GM21390 (cell line): ENCODE results near the gene CEP192.
"Not testable (repeated sequence)": the region's sequence is repeated elsewhere in the genome, so short reads cannot be mapped to it uniquely, and the experiment has no call there.

Experiments
- ATAC-seq: cut with Tn5 transposase; IDR thresholded peaks from one replicate; pipeline ENCODE4 v1.9.1; 2021; ENCODE audit not compliant: unreplicated experiment

CEP192 gene, protein sequence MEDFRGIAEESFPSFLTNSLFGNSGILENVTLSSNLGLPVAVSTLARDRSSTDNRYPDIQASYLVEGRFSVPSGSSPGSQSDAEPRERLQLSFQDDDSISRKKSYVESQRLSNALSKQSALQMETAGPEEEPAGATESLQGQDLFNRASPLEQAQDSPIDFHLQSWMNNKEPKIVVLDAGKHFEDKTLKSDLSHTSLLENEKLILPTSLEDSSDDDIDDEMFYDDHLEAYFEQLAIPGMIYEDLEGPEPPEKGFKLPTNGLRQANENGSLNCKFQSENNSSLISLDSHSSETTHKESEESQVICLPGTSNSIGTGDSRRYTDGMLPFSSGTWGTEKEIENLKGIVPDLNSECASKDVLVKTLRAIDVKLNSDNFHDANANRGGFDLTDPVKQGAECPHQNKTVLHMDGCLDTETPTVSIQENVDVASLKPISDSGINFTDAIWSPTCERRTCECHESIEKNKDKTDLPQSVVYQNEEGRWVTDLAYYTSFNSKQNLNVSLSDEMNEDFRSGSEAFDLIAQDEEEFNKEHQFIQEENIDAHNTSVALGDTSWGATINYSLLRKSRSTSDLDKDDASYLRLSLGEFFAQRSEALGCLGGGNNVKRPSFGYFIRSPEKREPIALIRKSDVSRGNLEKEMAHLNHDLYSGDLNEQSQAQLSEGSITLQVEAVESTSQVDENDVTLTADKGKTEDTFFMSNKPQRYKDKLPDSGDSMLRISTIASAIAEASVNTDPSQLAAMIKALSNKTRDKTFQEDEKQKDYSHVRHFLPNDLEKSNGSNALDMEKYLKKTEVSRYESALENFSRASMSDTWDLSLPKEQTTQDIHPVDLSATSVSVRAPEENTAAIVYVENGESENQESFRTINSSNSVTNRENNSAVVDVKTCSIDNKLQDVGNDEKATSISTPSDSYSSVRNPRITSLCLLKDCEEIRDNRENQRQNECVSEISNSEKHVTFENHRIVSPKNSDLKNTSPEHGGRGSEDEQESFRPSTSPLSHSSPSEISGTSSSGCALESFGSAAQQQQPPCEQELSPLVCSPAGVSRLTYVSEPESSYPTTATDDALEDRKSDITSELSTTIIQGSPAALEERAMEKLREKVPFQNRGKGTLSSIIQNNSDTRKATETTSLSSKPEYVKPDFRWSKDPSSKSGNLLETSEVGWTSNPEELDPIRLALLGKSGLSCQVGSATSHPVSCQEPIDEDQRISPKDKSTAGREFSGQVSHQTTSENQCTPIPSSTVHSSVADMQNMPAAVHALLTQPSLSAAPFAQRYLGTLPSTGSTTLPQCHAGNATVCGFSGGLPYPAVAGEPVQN (N-terminal part only)

DNA sequence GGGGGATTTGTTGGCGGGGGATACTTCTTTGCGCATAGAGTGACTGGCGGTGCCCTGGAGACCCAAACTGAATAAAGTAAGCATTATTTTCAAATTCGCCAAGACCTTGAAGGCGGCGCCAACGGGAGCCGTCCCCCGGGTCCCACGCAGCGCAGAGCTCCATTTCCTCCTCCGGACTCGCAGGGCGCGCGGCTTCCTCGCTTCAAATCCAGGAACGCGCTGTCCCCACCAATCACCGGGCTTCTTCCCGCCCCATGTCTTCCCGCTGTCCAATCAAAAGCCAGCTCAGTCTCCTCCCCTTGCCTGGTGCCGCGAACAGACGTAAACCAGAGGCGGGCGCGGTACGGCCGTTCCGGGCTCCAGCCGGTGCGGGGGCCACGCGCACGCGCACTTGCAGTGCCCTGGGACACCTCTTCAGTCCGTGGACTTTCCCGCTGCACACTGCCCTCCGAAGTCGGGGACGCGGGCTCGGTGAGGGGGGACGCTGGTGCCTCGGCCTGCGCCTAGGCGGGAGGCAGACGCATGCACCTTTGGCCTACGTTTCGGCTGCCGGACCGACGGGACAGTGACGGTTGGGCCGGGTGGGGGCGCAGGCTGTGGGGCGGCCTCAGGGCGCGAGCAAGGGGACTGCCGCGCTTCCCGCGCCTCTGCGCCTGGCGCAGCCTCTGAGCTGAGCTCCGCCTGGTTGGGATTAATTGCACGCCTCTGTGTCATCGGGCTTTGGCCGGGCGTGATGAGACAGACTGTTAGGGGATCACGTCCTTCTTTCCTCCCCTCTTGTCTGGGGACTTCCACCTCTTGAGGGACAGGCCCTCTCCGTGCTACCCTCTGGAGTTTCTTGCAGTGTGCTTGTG, at the start of gene CEP192:
TSS of gene CEP192 (plus strand) at position 396 of the 854 bp plus-strand sequence. CDS start 8,063 bp downstream, outside the sequence.
- ATAC-seq = peak; percentile 81

DNA sequence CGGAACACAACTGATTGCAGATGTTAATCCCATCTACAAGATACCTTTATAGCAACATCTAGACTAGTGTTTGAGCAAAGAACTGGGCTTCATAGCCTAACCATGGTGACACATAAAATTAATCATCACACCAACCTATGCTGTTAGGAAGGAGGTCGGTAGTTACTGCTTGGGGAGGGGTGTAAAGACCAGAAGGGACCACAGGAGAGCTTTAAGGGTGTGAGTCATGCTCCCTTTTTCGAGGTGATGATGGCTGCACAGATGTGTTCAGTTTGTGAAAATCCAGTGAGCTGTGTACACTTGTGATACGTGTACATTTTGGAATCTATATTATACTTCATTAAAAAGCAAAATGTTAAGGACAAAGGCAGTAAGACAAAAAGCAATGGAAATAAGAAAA, 47.9 kb upstream of the CEP192 start:
- no peak for ATAC-seq

DNA sequence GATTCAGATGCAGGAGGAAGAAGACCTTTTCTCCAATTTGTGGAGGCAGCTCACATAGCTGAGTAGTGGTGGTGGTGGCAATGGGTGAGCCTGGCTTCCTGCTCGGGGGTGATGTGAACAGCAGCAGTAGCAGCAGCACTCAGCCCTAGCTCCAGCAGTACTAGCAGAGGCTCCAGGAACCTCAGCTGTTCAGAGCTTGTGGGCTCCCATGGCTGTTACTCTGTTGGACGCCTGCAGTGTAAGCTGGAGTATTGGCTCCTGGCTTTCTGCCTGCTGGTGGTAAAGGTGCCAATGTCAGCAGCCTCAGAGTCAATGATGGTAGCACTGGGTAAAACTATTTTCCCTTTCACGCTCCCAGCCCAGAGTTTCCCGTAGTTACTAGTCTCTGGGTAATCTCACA, 46.5 kb upstream of the CEP192 start:
- no peak for ATAC-seq

DNA sequence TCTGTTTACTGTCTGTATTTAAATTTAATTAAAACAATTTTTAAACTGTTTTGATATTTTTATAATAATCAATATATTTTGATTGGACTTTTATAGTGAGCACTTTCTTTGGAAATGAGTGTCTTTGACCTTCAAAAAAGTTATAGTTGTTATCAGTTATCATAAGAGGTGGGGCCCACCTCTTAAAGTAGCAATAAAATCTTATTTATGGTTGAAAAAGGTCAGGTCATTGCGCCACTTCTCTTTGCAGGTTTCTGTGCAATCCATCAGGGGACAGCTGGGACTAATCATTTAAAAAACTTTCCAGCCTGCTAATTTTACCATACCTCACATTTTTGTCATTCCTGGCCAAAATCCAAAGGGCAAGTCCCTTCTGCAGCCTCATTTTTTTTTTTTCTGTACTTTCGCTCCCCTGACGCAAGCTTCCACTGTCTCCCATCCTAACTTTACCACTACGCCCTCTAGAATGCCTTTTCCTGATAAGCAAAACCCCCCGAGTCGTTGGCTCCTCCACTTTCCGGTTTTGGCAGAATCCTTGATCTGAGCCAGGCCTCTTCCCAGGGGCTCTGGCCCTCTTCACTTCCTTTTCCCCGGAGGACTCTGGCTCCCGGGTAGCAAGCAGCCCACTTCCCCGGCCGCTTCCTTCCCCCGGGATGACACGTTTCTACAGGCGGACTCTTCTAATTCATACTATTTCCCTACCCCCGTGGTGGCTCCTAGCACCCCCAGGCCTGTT, 44.4 kb upstream of the CEP192 start:
- no peak for ATAC-seq

DNA sequence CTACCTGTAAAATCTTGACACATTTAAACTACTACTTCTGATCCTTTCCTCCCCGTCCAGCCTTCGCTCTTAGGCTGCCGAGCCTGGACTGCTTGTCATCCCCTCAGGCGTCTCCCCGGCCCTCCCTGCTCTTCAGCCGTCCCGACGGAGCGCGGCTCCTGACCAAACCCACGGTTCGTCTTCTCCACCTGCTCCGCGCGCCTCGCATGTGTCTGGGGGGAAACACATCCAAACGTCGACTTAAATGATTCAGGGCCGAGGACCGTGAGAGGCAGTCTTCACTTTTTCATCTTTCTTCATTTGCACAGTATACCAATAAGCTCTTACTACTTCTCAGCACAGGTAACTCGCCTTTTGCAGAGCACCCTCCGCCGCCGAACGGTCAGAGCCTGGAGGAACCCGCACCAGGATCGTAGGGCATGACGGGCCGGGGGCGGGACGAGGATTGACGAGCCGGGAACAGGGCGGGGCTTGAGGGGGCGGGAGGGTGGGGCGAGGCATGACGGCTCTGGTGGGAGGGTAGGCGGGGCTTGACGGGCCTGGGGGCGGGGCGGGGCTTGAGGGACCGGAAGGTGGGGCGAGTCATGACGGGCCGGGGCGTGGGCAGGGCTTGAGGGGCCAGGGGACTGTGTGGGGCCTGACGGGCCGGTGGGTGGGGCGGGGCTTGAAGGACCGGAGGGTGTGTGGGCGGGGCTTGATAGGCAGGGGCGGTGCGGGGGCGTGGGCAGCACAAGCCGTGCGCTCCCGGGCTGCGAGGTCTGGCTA, 43.7 kb upstream of the CEP192 start, which contains the start of gene SEH1L:
TSS of gene SEH1L (plus strand) at position 727 of the 765 bp plus-strand sequence. CDS start 111 bp downstream, outside the sequence.
- peak; percentile 71 for ATAC-seq

DNA sequence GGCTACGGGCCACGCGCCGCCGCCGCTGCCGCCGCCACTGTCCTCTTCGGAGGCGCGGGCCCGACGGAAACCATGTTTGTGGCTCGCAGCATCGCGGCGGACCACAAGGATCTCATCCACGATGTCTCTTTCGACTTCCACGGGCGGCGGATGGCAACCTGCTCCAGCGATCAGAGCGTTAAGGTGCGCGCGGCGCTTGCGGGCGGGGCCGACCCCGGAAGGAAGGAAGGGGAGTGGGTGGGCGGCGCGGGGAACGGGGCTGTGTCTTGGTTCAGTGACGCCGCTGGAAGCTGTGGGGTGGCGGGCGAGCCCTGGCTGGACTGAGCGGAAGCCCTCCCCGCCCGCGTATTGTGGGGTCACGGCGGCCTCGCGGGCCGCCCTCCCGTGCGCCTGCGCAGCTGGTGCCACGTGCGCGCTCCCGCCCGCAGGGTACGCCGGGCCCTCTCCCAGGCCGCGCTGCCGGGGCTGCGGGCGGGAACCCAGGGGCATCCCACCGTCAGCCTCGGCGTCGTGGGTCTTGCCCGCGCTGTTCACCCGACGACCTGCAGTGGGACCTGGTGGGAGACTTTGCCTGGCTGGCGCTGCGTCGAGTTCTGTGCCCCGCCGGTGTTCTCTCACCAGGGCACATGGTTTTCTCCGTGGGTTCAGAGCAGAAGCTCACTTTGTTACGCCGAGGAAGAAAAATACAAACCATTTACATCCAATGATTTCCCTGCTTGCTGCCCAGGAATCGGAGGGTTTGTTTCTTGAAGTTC, 42.9 kb upstream of the CEP192 start:
- peak; percentile 72 for ATAC-seq

GRCh38 chr18:12958478-12958877, 32.7 kb upstream of the CEP192 start:
- ATAC-seq = no peak

GRCh38 chr18:12960395-12960794, 30.8 kb upstream of the CEP192 start:
- no peak for ATAC-seq

DNA sequence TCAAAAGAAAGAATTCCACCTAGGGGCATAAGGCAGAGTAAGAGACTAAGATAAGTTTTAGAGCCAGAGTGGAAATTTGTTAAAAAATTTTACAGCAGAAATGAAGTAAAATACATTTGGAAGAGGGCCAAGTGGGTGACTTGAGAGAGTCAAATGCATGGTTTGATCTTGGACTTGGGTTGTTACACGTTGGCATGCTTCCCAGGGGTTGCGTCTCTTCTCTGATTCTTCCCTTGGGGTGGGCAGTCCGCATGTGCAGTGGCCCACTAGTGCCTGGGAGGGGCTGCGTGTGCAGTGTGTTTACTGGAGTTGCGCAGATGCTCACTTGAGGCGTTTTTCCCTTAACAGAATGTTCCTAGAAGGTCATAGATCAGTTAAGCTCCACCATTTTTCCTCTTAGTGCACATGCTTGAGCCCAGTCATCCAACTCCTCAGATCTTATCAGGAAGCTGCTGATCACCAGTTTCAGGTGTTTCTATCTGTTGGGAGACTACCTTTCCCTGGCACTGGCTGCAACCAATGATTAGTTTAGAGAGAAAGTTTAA, 30.2 kb upstream of the CEP192 start:
- no peak for ATAC-seq

GRCh38 chr18:12963069-12963468, 28.1 kb upstream of the CEP192 start:
- no peak for ATAC-seq

- no peak for ATAC-seq
Observed at GRCh38 chr18:12968115-12968514, 23.0 kb upstream of the CEP192 start.

DNA sequence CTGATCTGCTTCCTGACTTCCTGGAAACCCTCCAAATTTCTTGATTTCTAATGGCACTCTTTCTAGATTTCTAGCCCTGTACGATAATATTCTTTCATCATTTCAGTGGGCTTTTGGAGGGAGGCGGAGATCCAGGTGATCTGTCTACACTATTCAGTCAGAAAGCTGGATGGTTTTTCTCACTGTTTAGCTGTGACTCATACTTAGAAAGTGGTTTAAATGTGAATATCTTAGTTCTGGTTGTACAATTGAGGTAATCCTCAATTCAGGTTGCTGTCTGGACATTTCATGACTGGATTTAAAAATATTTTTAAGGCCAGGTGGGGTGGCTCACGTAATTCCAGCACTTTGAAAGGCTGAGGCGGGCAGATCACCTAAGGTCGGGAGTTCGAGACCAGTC, 22.5 kb upstream of the CEP192 start:
- ATAC-seq = no peak

DNA sequence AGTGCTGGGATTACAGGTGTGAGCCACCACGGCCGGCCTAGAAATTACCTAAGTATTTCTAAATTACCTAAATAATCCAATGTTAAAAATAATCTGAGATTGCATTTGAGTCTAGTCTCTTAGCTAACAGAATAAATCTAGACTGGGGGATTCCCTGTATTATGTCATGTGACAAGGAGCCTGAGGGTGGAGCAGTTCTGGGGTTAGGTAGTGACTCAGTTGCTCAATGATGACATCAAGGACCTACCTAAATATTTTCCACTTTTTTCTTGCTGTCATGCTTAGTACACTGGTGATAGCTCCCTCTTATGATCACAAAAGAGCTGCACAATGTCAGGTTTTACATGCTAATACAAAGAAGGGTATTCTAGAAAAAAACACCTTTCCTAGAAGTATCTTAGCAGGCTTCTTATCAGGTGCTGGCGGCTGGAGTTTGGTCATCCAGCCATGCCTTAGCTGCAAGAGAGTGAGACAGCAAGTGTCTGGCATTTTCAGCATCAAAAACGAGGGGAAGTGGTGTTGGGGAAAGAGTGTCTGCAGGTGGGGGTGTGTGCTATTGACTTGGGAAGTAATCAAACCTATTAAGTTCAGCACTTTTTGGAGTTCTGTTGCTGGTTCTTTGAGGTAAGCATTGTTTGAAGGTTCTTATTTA, 17.5 kb upstream of the CEP192 start:
- ATAC-seq = no peak

DNA sequence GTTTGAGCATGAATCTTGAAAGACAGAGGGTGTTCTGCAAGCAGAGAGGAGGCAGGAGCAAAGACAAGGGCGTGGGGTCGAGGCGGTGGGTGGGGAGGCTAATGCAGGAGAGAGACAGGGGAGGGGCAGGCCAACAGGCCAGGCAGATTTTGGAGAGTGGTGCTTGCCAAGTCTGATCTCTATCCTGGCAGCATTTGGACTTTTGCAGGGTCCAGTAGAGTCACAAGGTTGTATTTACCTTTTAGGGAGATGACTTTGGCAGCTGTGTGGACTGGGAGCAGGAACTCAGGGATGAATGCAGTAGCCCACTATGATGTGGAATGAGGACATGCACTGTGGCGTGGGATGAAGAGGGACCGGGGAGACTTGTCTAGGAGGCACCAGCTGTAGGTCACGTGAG, 15.7 kb upstream of the CEP192 start:
- no peak for ATAC-seq

- ATAC-seq = no peak
Observed at GRCh38 chr18:12976305-12976704, 14.9 kb upstream of the CEP192 start.

DNA sequence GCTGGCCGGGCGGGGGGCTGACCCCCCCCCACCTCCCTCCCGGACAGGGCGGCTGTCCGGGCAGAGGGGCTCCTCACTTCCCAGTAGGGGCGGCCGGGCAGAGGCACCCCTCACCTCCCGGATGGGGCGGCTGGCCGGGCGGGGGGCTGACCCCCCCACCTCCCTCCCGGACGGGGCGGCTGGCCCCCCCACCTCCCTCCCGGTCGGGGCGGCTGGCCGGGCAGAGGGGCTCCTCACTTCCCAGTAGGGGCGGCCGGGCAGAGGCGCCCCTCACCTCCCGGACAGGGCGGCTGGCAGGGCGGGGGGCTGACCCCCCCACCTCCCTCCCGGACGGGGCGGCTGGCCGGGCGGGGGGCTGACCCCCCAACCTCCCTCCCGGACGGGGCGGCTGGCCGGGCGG, 11.1 kb upstream of the CEP192 start:
- not testable (repeated sequence) for ATAC-seq
